Ishikawa (cell line): ENCODE measurements around the gene RALGAPA2.

Source experiments
- CEBPB ChIP-seq: IDR thresholded peaks from 2 replicates; pipeline ENCODE4 v1.6.1; 2012
- EGR1 ChIP-seq: IDR thresholded peaks from 2 replicates; pipeline ENCODE4 v1.6.1; 2012
- NFIC ChIP-seq: IDR thresholded peaks from 2 replicates; pipeline ENCODE4 v1.6.1; 2012
- YY1 ChIP-seq: IDR thresholded peaks from 2 replicates; pipeline ENCODE4 v1.6.1; 2012; ENCODE audit warnings: low read depth

DNA sequence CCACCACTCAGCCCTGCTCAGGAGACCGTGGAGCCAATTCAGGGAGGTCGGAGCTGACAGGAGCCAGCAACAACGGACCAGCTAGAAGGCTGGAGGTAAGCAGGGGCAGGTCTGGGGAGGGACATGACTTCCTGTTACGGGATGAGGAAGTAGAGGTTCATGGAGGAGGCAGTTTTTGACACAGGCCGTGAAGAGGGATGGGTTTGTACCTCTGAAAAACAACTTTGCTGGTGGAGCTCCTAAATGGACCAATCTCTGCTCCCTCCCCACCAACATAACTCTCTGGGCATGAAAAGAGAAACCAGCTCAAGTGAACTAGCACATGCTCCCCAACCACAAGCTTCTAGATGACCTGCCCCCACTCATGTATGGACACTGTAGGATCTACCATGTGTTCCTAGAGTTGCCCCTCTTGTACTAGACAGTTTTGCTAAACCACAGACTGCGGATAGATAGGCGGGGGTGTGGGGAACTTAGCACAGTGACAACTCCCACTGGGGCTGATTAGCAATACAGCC lies 31.4 kb downstream of the RALGAPA2 start:
- TF ChIP-seq CEBPB (no peak), YY1 (no peak), EGR1 (no peak), NFIC (no peak)
